Muscle of arm (tissue), 12 donors: ENCODE measurements around the gene GALNT5. TPM values are rescaled to one million over a fixed set of nuclear protein-coding genes. Genes with fewer than 3 reads are reported as not detected.

Experiments
- DNase-seq: peaks from one replicate; pipeline ENCODE4 v3.0.0-alpha.2; 2013
- polyA plus RNA-seq, 12 donors: library from polyadenylated mRNA; unstranded; fragments of 120-200 nt; gene quantifications; one replicate each; pipeline ENCODE4 v1.2.1, GENCODE V29; 2013; ENCODE audit not compliant: insufficient read length in 12 of 12

Gene GALNT5
- polyA plus RNA-seq, 12 donors: 1.4 to 8.7 (median 3.5) TPM; not detected in 1

GRCh38 chr2:157281316-157281715 lies 23.8 kb downstream of the GALNT5 start:
- no peak for DNase-seq

- DNase-seq: no peak
These were observed 26.0 kb downstream of the GALNT5 start for GRCh38 chr2:157283468-157283867.

GRCh38 chr2:157287160-157287559 lies 29.7 kb downstream of the GALNT5 start:
- no peak for DNase-seq

- DNase-seq: no peak
These were observed 33.0 kb downstream of the GALNT5 start for GRCh38 chr2:157290525-157290924.

GRCh38 chr2:157291018-157291417 lies 33.5 kb downstream of the GALNT5 start:
- no peak for DNase-seq

GRCh38 chr2:157292853-157293252 lies 35.3 kb downstream of the GALNT5 start:
- no peak for DNase-seq

GRCh38 chr2:157296490-157296889 lies 39.0 kb downstream of the GALNT5 start:
- no peak for DNase-seq

GRCh38 chr2:157296958-157297357 lies 39.5 kb downstream of the GALNT5 start:
- no peak for DNase-seq

- DNase-seq: no peak
These were observed 43.8 kb downstream of the GALNT5 start for GRCh38 chr2:157301307-157301706.

GRCh38 chr2:157302492-157303099 lies 45.1 kb downstream of the GALNT5 start:
- peak; percentile 63 for DNase-seq

- DNase-seq: no peak
These were observed 46.1 kb downstream of the GALNT5 start for GRCh38 chr2:157303612-157304011.

- no peak for DNase-seq
These were observed 47.6 kb downstream of the GALNT5 start for GRCh38 chr2:157304811-157305722.

- DNase-seq: no peak
These were observed 48.2 kb downstream of the GALNT5 start for GRCh38 chr2:157305723-157306110.

- DNase-seq: no peak
These were observed 49.5 kb downstream of the GALNT5 start for GRCh38 chr2:157307021-157307420.

GRCh38 chr2:157309878-157310277 lies 52.4 kb downstream of the GALNT5 start:
- DNase-seq: no peak

- no peak for DNase-seq
These were observed 54.2 kb downstream of the GALNT5 start for GRCh38 chr2:157311706-157312105.

- no peak for DNase-seq
These were observed 55.5 kb downstream of the GALNT5 start for GRCh38 chr2:157312866-157313486.

GRCh38 chr2:157315901-157316300 lies 58.4 kb downstream of the GALNT5 start:
- DNase-seq: no peak

- DNase-seq: no peak
These were observed 61.4 kb downstream of the GALNT5 start for GRCh38 chr2:157318884-157319283.

- DNase-seq: no peak
These were observed 62.3 kb downstream of the GALNT5 start for GRCh38 chr2:157319795-157320194.

- DNase-seq: no peak
These were observed 62.9 kb downstream of the GALNT5 start for GRCh38 chr2:157320409-157320808.

GRCh38 chr2:157321466-157321865 lies 64.0 kb downstream of the GALNT5 start:
- no peak for DNase-seq

GRCh38 chr2:157322432-157322831 lies 64.9 kb downstream of the GALNT5 start:
- DNase-seq: no peak
